Erythroblast (primary cell): ENCODE data around the gene NR3C1.

Experiments used
- GATA1 ChIP-seq: IDR thresholded peaks from 2 replicates; pipeline ENCODE4 v1.6.1; 2011; ENCODE audit warnings: low read depth, mild to moderate bottlenecking, control low read depth, low read length, moderate library complexity
- POLR2A ChIP-seq: IDR thresholded peaks from 2 replicates; pipeline ENCODE4 v1.6.1; 2011; ENCODE audit warnings: mild to moderate bottlenecking, low read length

DNA sequence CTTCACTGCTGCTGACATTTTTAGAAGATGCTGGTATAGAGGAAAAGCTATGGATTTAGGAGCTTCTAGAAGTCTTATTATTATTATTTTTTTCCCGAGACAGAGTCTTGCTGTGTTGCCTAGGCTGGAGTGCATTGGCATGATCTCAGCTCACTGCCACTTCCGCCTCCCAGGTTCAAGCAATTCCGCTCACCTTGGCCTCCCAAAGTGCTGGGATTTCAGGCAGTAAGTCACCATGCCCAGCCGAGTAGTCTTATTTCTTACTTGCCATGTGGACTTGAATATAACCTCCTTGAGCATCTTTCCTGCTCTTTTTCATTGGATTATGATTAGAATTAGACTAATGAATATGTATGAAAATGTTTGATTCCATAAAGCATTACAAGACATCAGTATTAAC lies 119.5 kb downstream of the NR3C1 start:
- no peak for TF ChIP-seq POLR2A
- no peak for TF ChIP-seq GATA1
